Urothelium cell line (cell line): Measurements from ENCODE around the gene FNDC11.
"Not testable (repeated sequence)": the region's sequence is repeated elsewhere in the genome, so short reads cannot be mapped to it uniquely, and the experiment has no call there.

ENCODE experiments used
- DNase-seq: peaks from one replicate; pipeline ENCODE4 v3.0.0; 2011; ENCODE audit warnings: low spot score, mixed read lengths
- FAIRE-seq: peaks from 2 replicates; lab custom pipeline; 2011; peaks lifted over from hg19 to GRCh38; lab: Jason Lieb, UNC

Gene FNDC11

GRCh38 chr20:63595416-63596127, 41.6 kb downstream of the FNDC11 start:
- DNase-seq (no peak), FAIRE-seq (no peak)

GRCh38 chr20:63596423-63596822, 42.5 kb downstream of the FNDC11 start:
- no peak for DNase-seq
- FAIRE-seq = no peak

GRCh38 chr20:63597651-63598478, 43.9 kb downstream of the FNDC11 start:
- FAIRE-seq = no peak
- DNase-seq = no peak

- DNase-seq = no peak
- no peak for FAIRE-seq
Observed at GRCh38 chr20:63598479-63599395, 44.8 kb downstream of the FNDC11 start.

- no peak for FAIRE-seq
- DNase-seq = no peak
Observed at GRCh38 chr20:63599396-63600050, 45.6 kb downstream of the FNDC11 start.

GRCh38 chr20:63601679-63602078, 47.7 kb downstream of the FNDC11 start:
- not testable (repeated sequence) for DNase-seq, FAIRE-seq

GRCh38 chr20:63602321-63602720, 48.4 kb downstream of the FNDC11 start:
- DNase-seq = no peak
- no peak for FAIRE-seq
